Raji (cell line): ENCODE data around the gene FAM111A.

Experiments used
- POLR2A ChIP-seq: IDR thresholded peaks from 2 replicates; pipeline ENCODE4 v1.6.1; 2011; ENCODE audit warnings: low read depth, low read length, control low read depth; ENCODE audit not compliant: insufficient read depth

Gene FAM111A

DNA sequence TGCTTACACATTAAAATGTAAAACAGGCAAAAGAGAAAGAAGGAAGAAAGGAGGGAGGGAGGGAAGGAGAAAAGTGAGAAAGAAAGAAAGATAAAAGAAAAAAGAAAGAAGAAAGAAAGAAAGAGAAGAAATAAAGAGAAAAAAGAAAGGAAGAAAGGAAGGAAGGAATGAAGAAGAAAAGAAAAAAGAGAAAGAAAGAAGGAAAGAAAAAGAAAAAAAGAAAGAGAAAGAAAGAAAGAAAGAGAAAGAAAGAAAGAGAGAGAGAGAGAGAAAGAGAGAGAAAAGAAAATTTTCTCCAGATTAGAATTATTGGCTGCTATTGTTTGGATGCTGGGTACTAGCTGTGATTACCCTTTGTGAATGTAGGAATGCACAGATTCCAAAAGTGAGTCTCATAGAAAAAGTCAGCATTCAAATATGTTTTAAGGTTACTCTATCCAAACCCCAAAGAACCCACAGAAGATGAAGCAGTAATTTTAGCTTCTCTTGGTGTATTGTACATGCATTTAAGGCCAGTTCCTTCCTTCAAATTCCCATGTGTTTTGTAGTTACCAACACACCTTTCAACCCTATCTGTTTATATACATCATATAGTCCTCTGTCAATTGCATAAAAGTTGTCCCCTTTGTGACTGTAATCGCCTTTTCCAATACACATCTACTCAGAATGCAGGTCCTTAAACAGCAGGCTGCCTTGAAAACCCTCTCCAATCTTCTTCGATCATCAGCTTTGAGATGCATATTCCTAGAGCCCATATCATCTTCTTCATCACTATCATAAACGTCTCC lies 789 bp upstream of the FAM111A start:
- no peak for TF ChIP-seq POLR2A

DNA sequence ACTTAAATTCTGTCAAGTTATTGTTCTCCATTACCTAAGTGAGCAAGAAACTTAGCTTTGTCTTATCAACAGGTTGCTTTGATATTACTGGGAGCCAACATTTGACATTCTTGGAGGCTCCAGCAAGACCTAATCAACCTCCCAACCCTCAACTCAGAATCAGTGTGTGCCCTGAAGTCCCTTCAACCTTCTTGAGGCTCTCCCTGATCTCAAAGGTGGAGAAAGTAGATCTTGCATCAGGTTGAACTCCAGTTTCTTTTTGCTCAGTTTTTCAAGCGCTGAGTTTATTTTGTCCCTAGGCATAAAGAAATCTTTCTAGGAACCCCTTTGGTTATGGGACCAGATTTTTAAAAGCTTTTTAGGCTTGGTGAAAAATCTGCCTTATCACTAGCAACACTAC lies 1.4 kb downstream of the FAM111A start:
- TF ChIP-seq POLR2A: no peak

DNA sequence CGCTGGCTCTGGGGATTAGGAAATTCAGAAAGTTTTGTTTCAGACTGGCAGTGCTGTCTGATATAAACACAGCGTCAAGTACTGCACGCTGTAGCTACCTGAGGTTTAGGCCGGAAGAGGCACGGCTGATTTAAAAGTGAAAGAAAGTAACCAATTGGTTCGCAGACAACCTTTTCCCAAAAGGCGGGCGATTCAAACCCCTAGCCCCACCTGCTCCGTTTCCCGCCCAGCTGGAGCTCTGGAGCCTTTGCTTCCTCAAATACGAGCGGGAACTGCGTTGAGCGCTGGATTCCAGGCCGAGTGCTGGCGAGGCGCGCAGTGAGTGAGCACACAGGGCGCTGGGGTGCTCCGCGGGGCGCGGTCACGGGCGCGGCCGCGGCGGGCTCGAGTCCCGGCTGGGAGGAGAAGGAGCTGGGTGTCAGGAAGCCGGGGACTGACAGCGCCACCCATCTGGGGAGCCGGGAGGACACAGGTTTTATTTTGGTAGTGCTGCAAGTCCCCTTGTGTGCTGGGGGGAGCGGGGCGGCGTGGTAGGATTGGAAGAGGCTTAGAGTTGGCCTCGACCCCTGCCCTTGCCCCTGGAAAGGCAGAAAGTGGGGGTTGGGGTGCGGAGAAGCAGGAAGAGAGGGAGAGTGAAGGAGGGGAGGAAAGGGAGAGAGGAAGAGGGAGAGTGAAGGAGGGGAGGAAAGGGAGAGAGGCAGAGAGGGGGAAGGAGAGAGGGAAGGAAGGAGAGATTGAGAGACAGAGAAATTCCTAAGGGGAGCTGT lies 2.1 kb downstream of the FAM111A start:
- peak; percentile 61 for TF ChIP-seq POLR2A

DNA sequence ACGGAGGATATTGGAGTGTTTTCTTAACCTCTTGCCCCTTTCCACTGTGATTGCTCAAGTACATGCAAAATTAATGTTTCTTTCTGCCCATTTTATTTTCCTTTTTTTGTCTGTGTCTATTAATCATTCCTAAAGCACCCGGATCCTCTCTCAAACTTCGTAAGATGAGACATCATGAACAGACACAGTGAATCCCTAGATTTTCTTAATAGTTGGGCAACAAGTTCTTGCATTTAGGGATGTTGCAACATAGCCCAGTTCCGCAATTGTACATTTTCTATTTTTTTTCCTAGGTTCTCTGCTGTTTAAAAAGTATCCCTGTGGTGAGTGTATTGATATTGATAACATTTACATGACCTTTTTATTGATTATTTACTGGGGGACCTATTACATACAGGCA lies 2.9 kb downstream of the FAM111A start:
- no peak for TF ChIP-seq POLR2A

DNA sequence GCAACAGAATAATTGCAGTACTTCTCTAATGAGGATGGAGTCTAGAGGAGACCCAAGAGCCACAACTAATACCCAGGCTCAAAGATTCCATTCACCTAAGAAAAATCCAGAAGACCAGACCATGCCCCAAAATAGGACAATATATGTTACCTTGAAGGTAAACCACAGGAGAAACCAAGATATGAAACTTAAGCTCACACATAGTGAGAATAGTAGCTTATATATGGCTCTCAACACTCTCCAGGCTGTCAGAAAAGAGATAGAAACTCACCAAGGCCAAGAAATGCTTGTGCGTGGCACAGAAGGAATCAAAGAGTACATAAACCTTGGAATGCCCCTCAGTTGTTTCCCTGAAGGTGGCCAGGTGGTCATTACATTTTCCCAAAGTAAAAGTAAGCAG lies 9.1 kb downstream of the FAM111A start:
- no peak for TF ChIP-seq POLR2A

DNA sequence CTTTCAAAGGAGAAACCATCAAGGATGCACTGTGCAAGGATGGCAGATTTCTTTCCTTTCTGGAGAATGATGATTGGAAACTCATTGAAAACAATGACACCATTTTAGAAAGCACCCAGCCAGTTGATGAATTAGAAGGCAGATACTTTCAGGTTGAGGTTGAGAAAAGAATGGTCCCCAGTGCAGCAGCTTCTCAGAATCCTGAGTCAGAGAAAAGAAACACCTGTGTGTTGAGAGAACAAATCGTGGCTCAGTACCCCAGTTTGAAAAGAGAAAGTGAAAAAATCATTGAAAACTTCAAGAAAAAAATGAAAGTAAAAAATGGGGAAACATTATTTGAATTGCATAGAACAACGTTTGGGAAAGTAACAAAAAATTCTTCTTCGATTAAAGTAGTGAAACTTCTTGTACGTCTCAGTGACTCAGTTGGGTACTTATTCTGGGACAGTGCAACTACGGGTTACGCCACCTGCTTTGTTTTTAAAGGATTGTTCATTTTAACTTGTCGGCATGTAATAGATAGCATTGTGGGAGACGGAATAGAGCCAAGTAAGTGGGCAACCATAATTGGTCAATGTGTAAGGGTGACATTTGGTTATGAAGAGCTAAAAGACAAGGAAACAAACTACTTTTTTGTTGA lies 9.8 kb downstream of the FAM111A start:
- TF ChIP-seq POLR2A: no peak

DNA sequence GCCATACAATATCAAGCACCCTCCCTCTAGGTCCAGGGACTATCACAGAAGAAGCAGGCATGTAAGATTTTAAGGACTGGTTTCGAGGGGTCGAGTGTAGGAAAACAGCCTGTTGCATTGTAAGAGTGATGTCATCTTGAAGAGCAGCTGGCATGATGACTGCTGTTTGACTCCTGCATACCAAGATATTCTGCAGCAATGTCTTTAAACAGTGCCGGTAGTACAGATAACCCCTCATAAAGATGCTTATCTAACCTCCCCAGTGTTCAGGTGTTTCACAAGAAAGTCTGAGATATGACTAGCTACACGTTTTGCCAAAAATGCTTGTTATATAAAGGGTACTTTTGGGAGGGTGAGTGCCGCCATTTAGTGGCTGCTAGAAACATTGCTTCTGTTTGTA lies 12.0 kb downstream of the FAM111A start:
- no peak for TF ChIP-seq POLR2A

DNA sequence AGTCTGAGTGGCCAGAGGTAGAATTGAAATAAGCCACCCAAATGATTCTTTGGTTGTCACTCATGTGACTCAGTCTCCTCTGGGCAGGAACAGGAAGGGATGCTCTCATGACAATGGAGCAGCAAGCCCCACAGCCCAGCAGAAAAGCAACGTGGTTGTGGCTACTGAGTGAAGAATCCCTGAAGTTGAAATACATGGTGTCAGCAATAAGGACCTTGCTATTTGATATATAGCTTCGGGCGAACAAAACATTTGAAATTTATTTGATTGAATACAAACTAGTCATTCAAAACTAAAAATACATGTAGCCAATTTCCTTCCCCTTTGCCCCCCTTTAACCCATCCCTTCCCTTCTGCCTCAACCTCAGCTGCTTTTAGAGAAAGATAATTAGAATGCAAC lies 14.8 kb downstream of the FAM111A start:
- no peak for TF ChIP-seq POLR2A

DNA sequence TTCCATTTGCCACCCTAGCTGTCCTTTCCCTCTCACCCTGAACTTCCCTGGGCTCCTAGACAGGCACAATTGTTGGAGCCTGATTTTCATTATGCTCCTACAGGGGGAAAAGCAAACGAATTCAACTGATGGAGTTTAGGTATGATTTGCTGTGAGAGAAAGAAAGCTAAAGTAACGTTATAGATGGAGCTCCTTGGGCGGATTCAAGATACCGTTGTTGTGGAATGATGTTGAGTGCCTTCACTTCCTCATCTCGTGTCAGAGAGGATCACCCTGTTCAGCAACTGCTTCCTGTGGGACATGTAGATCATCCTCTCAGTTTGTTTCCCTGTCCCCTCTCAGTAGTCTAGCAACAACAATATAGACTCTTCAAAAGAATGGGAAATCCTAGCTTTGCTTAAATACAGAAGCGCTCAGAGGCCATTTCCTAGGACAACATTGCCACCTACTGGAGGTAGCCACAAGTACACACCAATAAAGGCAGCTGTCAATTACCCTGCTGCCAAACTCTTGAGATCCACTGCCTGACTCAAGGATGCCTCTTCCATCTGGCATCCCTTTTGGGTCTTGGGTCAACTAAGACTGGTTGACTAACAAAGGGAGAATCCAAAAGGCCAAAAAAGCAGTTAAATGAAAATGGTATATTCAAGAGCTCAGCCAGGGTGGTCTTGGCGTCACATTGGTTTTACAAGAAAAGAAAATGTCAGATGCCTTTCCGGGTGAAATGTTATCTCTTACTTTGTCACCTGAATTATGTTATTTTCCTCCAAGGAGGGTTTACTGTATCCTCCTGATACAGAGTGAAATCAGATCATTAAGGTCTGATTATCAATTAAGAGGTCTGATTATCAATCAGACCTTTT lies 15.8 kb downstream of the FAM111A start:
- no peak for TF ChIP-seq POLR2A

DNA sequence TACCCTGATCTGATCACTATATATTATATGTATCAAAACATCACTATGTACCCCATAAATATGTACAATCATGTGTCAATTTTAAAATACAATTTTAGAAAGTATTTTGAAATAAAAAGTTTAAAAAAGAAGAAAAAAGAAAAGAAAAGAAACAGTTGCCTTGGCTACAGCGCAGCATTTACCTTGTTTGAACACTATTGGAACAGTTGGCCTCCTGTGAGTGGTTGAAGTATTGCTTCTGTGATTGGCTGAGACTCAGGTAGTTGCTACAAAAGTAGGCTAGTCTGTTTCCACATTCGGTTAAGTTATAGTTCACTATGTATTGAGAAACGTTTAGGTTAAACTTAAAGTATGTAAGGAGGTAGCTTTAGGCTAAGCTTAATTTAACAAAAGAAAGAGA lies 21.4 kb downstream of the FAM111A start:
- no peak for TF ChIP-seq POLR2A

DNA sequence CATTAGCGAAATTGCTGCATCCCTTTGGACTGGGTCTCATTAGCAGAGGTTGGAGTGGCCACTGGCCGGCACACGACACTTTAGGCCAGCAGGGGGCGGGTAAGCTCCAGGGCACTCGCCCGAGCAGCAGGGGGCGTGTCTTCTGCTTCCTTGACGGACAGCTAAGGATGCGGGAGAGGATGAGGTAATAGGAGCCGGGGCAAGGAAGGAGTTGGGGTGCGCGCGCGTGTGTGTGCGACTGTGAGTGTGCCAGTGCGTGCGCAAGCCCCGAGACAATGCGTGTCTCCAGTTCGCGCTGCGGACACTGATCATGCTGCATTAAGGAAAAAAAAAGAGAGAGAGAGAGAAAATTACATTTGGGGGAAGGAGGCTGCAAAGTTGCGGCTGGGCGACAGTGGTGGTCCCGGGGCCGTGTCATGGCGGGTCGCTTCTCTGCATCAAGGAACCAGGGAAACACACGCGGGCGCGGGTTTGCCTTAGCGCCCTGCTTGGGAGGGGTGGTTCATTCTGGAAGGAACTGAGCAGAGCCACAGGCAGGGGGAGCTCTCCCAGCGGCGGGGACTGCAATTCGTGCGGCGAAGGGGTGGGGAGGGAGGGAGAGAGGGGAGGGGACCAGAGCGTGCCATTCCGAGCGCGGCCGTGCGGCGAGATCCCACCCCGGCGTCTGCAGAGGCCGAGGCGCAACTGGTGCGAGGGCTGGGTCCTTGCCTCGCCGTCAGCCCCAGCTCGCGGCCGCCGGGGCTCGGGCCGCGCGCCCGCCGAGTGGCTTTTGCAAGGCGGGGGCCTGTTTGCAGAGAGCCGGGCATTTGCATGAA lies 29.1 kb downstream of the FAM111A start, which contains the start of gene DTX4:
TSS of gene DTX4 (plus strand) at position 625 of the 815 bp plus-strand sequence. CDS start 464 bp downstream, outside the sequence.
- TF ChIP-seq POLR2A: peak; percentile 61

DNA sequence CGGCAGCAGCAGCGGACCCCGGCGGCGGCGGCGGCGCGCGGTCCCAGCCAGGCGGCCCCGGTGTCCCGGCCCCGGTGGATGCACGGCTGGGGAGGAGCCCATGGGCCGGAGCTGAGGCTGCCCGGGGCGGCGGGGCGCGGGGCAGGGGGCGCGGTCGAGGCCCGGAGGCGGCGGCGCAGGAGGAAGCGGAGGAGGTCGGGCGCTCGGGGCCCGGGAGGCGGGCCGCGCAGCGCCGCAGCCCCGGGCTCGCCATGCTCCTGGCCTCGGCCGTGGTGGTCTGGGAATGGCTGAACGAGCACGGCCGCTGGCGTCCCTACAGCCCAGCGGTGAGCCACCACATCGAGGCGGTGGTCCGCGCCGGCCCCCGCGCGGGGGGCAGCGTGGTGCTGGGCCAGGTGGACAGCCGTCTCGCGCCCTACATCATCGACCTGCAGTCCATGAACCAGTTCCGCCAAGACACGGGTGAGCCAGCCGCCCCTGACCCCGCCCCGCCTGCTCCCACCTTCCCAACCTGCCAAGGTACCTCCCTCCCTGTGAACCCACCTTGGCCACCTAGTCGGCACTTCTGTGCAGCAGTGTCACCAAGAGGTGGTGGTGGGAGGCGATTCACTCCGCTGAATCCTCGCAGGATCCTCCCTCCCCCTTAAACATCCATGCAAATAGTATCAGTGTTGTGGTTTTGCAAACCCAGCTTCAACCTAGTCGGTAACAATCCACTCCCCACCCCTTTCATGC lies 29.9 kb downstream of the FAM111A start:
- peak; percentile 36; the same call in 1 of the 2 replicates for TF ChIP-seq POLR2A
